HCT116 (cell line): ENCODE results near the gene GALNT13. TPM values are rescaled to one million over a fixed set of nuclear protein-coding genes. Genes with fewer than 3 reads are reported as not detected.

Source experiments
- ATAC-seq: fragments of 200-7000 bp; cut with Tn5 transposase; 2 replicates; pipeline ENCODE4 v1.9.1; 2020; ENCODE audit warnings: mild to moderate bottlenecking, moderate library complexity
- BruUV-seq: library from RNA; stranded (reverse); fragments of 400-500 nt; replicated peaks from 2 replicates; lab custom pipeline; 2021; lab: Mats Ljungman, UMichigan
- CTCF ChIA-PET: fragments of 300-600 bp; sonication (Branson Sonifier 250); formaldehyde crosslinking; loops from one replicate; lab custom pipeline; 2021; ENCODE audit warnings: antibody characterized with exemption; lab: Charles Lee
- POLR2A ChIA-PET: fragments of 300-600, 350-600 bp; sonication (Branson Sonifier 250); formaldehyde crosslinking; loops from one replicate; lab custom pipeline; 2021; ENCODE audit warnings: antibody characterized with exemption; lab: Charles Lee
- RAD21 ChIA-PET, 2 experiments: fragments of 300-600 bp; sonication (Branson Sonifier 250); formaldehyde crosslinking; loops; one replicate each; lab custom pipeline; 2023; ENCODE audit warnings: low total read pairs in 2 of 2; ENCODE audit not compliant: uncharacterized antibody in 2 of 2, unreplicated experiment in 2 of 2, low non-redundant PET in 1 of 2; lab: Charles Lee
- DNase-seq: peaks from one replicate; pipeline ENCODE4 v3.0.0-alpha.2; 2010; ENCODE audit warnings: low read depth, low spot score
- H2AFZ ChIP-seq: fragments of 200-600 bp; shearing (Covaris generic), sonication (generic); 2 replicates; pipeline ENCODE4 v1.6.1; 2017; ENCODE audit warnings: low read depth, mixed run types, mixed read lengths, antibody characterized with exemption, low read length; ENCODE audit not compliant: poor library complexity, severe bottlenecking
- H3K27ac ChIP-seq: 2 replicates; pipeline ENCODE4 v1.5.1; 2012; ENCODE audit warnings: low read depth, low read length
- H3K27me3 ChIP-seq: fragments of 200-600 bp; sonication (generic); 2 replicates; pipeline ENCODE4 v1.6.1; 2016; ENCODE audit warnings: mixed run types, low read length, mixed read lengths; ENCODE audit not compliant: insufficient read depth
- H3K36me3 ChIP-seq, 2 experiments: fragments of 200-500 bp in 1 of 2; fragments of 200-600 bp in 1 of 2; sonication (Bioruptor generic) in 1 of 2; sonication (generic) in 1 of 2; 2 replicates each; pipeline versions ENCODE4 v1.5.1 to v1.6.1; 2014 to 2016; ENCODE audit warnings: low read length in 2 of 2, inconsistent platforms in 1 of 2, mixed read lengths in 1 of 2, mixed run types in 1 of 2; ENCODE audit not compliant: insufficient read depth in 2 of 2, control insufficient read depth in 1 of 2
- H3K4me1 ChIP-seq, 2 experiments: fragments of 200-600 bp in 1 of 2; sonication (generic) in 1 of 2; 2 replicates each; pipeline versions ENCODE4 v1.5.1 to v1.6.1; 2012 to 2017; ENCODE audit warnings: low read length in 2 of 2, inconsistent platforms in 1 of 2, mild to moderate bottlenecking in 1 of 2, mixed read lengths in 1 of 2, mixed run types in 1 of 2, moderate library complexity in 1 of 2; ENCODE audit not compliant: insufficient read depth in 2 of 2, control insufficient read depth in 1 of 2
- H3K4me2 ChIP-seq: fragments of 200-600 bp; sonication (generic); 2 replicates; pipeline ENCODE4 v1.6.1; 2017; ENCODE audit warnings: mixed run types, low read length, mixed read lengths
- H3K4me3 ChIP-seq, 2 experiments: fragments of 200-600 bp in 1 of 2; sonication (generic) in 1 of 2; replicated peaks in 1 of 2; 2 replicates each; pipeline ENCODE4 v1.5.1; 2011 to 2016; ENCODE audit warnings: low read length in 2 of 2, control low read depth in 1 of 2, low read depth in 1 of 2, mild to moderate bottlenecking in 1 of 2, mixed read lengths in 1 of 2, mixed run types in 1 of 2
- H3K79me2 ChIP-seq: fragments of 200-600 bp; sonication (generic); 2 replicates; pipeline ENCODE4 v1.6.1; 2017; ENCODE audit warnings: mild to moderate bottlenecking, mixed run types, low read length, moderate library complexity, mixed read lengths; ENCODE audit not compliant: insufficient read depth
- H3K9ac ChIP-seq: fragments of 200-600 bp; sonication (generic); 2 replicates; pipeline ENCODE4 v1.6.1; 2016; ENCODE audit warnings: low read length, mixed read lengths
- H3K9me2 ChIP-seq: fragments of 200-600 bp; sonication (generic), shearing (Covaris generic); 2 replicates; pipeline ENCODE4 v1.6.1; 2017; ENCODE audit warnings: mixed run types, mild to moderate bottlenecking, moderate library complexity; ENCODE audit not compliant: insufficient read depth
- H3K9me3 ChIP-seq, 2 experiments: fragments of 200-500 bp in 1 of 2; fragments of 200-600 bp in 1 of 2; sonication (Bioruptor generic) in 1 of 2; sonication (generic) in 1 of 2; 2 replicates each; pipeline ENCODE4 v1.6.1; 2014 to 2017; ENCODE audit warnings: low read length in 2 of 2, mixed read lengths in 2 of 2, inconsistent platforms in 1 of 2, low read depth in 1 of 2, mild to moderate bottlenecking in 1 of 2, mixed run types in 1 of 2, moderate library complexity in 1 of 2; ENCODE audit not compliant: control insufficient read depth in 1 of 2, insufficient read depth in 1 of 2
- H4K20me1 ChIP-seq: fragments of 200-600 bp; sonication (generic), shearing (Covaris generic); 2 replicates; pipeline ENCODE4 v1.6.1; 2017; ENCODE audit warnings: mixed run types, mild to moderate bottlenecking, moderate library complexity; ENCODE audit not compliant: insufficient read depth
- ELF1 ChIP-seq: IDR thresholded peaks from 2 replicates; pipeline ENCODE4 v1.6.1; 2012; ENCODE audit warnings: low read depth, borderline replicate concordance
- EZH2 ChIP-seq: fragments of 200-600 bp; sonication (generic); IDR thresholded peaks from 2 replicates; pipeline ENCODE4 v1.6.1; 2017; ENCODE audit warnings: antibody characterized with exemption, mixed run types
- EZH2phosphoT487 ChIP-seq: fragments of 200-600 bp; IDR thresholded peaks from 2 replicates; pipeline ENCODE4 v1.6.1; 2018; ENCODE audit warnings: antibody characterized with exemption, borderline replicate concordance
- POLR2A ChIP-seq: IDR thresholded peaks from 2 replicates; pipeline ENCODE4 v1.7.0; 2011; ENCODE audit warnings: borderline replicate concordance; ENCODE audit not compliant: insufficient read depth, insufficient read length; ENCODE audit errors: extremely low read depth
- POLR2AphosphoS5 ChIP-seq: IDR thresholded peaks from 2 replicates; pipeline ENCODE4 v1.6.1; 2011; ENCODE audit warnings: mild to moderate bottlenecking, low read depth, low read length, moderate library complexity
- RAD21 ChIP-seq: IDR thresholded peaks from 2 replicates; pipeline ENCODE4 v1.6.1; 2012; ENCODE audit warnings: low read depth, mild to moderate bottlenecking
- SIN3A ChIP-seq: IDR thresholded peaks from 2 replicates; pipeline ENCODE4 v1.6.1; 2012; ENCODE audit warnings: low read depth
- SP1 ChIP-seq: IDR thresholded peaks from 2 replicates; pipeline ENCODE4 v1.6.1; 2012; ENCODE audit warnings: low read depth
- YY1 ChIP-seq: IDR thresholded peaks from 2 replicates; pipeline ENCODE4 v1.6.1; 2011; ENCODE audit warnings: low read length, low read depth, moderate library complexity, mild to moderate bottlenecking; ENCODE audit not compliant: insufficient replicate concordance; ENCODE audit errors: extremely low read depth
- ZFX ChIP-seq: fragments of 450-650 bp; IDR thresholded peaks from 2 replicates; pipeline ENCODE4 v1.6.1; 2017
- intact Hi-C: fragments of 100-400 bp; cut with micrococcal nuclease; formaldehyde crosslinking; loops from 2 replicates; pipeline ENCODE4 v1.10.0; 2022
- total RNA-seq: library from RNA; stranded (reverse); gene quantifications from one replicate; pipeline ENCODE4 v1.2.1, GENCODE V29; 2021; ENCODE audit not compliant: unreplicated experiment
- TF ChIP-seq, protein P1 (sequence below): IDR thresholded peaks from 2 replicates; pipeline ENCODE4 v1.6.1; 2012
- TF ChIP-seq, protein P2 (sequence below): IDR thresholded peaks from 2 replicates; pipeline ENCODE4 v1.6.1; 2012; ENCODE audit warnings: low read depth
- TF ChIP-seq, protein P3 (sequence below): IDR thresholded peaks from 2 replicates; pipeline ENCODE4 v1.6.1; 2011; ENCODE audit warnings: mild to moderate bottlenecking, low read length, moderate library complexity; ENCODE audit not compliant: insufficient replicate concordance; ENCODE audit errors: extremely low read depth

Gene GALNT13
- total RNA-seq, 1 experiment from 2014 or later = 0.44 TPM

DNA sequence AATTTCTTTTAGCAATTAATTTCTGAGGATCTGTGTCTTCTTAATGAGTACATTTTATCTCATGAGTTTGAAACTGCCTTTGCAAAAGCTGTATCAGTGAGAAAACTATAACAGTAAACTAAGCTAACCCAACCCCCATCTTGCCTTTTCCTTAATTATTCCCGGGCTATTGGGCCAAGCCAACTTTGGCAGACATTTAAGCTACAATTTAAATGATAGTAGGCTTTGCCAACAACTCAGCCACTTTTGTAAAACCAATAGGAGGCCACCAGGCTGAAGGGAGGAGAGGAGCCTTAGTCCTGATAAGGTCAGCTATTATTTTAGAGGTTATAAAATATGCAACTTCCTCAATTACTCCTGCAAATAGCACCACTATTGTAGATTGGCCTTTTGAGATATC is 608.8 kb downstream of the GALNT13 start:
- Histone ChIP-seq H4K20me1 (no peaks in the 10 kb centered on the region), H3K79me2 (no peaks in the 10 kb centered on the region), H3K9ac (no peak overlapping the region), H3K9me2 (no peaks in the 10 kb centered on the region), H3K4me2 (no peak overlapping the region), H3K36me3 (no peaks in the 10 kb centered on the region), H3K27me3 (no peaks in the 10 kb centered on the region), H3K4me1 (no peaks in the 10 kb centered on the region), H2AFZ (no peak overlapping the region), H3K4me3 (no peak overlapping the region), H3K27ac (no peak overlapping the region), H3K9me3 (no peaks in the 10 kb centered on the region)
- POLR2A ChIA-PET = no interaction called here
- TF ChIP-seq, protein P1, sequence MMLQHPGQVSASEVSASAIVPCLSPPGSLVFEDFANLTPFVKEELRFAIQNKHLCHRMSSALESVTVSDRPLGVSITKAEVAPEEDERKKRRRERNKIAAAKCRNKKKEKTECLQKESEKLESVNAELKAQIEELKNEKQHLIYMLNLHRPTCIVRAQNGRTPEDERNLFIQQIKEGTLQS = no peak
- TF ChIP-seq EZH2phosphoT487 (no peak), EZH2 (no peak), ZFX (no peak), POLR2AphosphoS5 (no peak), ELF1 (no peak), SIN3A (no peak), SP1 (no peak), POLR2A (no peak), YY1 (no peak), RAD21 (no peak)
- TF ChIP-seq, protein P2, sequence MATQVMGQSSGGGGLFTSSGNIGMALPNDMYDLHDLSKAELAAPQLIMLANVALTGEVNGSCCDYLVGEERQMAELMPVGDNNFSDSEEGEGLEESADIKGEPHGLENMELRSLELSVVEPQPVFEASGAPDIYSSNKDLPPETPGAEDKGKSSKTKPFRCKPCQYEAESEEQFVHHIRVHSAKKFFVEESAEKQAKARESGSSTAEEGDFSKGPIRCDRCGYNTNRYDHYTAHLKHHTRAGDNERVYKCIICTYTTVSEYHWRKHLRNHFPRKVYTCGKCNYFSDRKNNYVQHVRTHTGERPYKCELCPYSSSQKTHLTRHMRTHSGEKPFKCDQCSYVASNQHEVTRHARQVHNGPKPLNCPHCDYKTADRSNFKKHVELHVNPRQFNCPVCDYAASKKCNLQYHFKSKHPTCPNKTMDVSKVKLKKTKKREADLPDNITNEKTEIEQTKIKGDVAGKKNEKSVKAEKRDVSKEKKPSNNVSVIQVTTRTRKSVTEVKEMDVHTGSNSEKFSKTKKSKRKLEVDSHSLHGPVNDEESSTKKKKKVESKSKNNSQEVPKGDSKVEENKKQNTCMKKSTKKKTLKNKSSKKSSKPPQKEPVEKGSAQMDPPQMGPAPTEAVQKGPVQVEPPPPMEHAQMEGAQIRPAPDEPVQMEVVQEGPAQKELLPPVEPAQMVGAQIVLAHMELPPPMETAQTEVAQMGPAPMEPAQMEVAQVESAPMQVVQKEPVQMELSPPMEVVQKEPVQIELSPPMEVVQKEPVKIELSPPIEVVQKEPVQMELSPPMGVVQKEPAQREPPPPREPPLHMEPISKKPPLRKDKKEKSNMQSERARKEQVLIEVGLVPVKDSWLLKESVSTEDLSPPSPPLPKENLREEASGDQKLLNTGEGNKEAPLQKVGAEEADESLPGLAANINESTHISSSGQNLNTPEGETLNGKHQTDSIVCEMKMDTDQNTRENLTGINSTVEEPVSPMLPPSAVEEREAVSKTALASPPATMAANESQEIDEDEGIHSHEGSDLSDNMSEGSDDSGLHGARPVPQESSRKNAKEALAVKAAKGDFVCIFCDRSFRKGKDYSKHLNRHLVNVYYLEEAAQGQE = no peak
- TF ChIP-seq, protein P3, sequence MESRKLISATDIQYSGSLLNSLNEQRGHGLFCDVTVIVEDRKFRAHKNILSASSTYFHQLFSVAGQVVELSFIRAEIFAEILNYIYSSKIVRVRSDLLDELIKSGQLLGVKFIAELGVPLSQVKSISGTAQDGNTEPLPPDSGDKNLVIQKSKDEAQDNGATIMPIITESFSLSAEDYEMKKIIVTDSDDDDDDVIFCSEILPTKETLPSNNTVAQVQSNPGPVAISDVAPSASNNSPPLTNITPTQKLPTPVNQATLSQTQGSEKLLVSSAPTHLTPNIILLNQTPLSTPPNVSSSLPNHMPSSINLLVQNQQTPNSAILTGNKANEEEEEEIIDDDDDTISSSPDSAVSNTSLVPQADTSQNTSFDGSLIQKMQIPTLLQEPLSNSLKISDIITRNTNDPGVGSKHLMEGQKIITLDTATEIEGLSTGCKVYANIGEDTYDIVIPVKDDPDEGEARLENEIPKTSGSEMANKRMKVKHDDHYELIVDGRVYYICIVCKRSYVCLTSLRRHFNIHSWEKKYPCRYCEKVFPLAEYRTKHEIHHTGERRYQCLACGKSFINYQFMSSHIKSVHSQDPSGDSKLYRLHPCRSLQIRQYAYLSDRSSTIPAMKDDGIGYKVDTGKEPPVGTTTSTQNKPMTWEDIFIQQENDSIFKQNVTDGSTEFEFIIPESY = no peak
- no TSS peak for BruUV-seq
- DNase-seq = no peak
- RAD21 ChIA-PET = no interaction called here
- ATAC-seq = no peak
- CTCF ChIA-PET = no interaction called here
- intact Hi-C loops = no loop called here
